CD4-positive, alpha-beta T cell treated with Interleukin-15 for 1 hour (primary cell): ENCODE data around the gene LRRC45.
"Not testable (repeated sequence)": the region's sequence is repeated elsewhere in the genome, so short reads cannot be mapped to it uniquely, and the experiment has no call there.

Experiments
- DNase-seq: peaks from one replicate; pipeline ENCODE4 v3.0.0-alpha.2; 2020

Gene LRRC45

DNA sequence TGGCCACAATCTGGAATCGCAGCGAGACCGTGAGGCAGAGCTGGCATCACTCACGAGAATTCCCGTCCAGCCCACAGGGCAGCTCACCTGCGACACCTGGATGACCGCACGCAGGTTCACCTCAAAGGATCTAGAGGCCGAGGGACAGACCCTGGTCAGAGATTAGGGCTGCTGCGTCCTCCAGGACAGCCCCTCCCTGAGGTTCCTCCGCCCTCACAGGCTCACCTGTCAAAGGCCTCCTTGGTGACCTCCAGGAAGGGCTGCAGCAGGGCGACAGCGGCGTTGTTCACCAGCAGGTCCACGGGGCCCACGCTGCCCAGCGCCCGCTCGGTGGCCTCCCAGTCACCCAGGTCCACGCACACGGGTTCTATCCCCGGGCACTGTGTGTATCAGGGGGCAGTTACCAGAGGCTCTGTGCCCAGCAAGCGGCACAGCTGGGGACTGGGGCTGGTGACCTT lies 13.6 kb downstream of the LRRC45 start:
- DNase-seq = no peak

GRCh38 chr17:82037092-82037888 lies 14.2 kb downstream of the LRRC45 start, which contains the start of gene DCXR:
Gene DCXR, minus strand, starts transcription at chr17:82037697. Its CDS starts 15 bp downstream, at chr17:82037682.
- peak; percentile 97 for DNase-seq

- no peak for DNase-seq
These were observed 14.7 kb downstream of the LRRC45 start for GRCh38 chr17:82037889-82038195.

GRCh38 chr17:82038796-82039409 lies 15.8 kb downstream of the LRRC45 start:
- DNase-seq = not testable (repeated sequence)

DNA sequence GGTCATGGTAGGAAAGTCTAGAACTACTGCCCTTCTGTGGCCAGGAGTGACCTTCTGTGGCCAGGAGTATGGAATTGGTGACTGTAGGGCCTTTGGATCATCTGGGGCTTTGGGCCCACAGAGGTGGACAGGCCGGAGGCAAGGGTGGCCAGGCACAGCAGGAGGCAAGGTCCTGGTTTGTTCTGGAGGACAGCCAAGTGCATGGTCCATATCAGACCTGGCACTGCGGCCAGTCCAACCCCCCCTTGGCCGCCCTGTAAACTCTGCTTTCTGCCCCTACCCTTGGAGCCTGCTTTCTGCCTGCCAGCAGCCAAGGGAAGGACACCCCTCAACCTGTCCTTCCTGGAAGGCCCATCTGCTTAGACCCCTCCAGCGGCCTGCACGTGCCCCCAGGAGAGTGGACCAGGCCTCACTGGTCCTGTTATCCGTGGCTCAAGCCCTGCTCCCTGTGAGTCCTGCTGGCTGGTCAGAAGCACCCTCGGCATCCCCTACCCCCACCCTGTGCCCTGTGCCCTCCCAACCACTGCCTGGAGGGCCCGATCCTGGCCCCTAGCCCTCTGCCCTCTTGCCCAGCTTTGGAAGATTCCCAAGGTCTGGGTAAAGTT lies 16.7 kb downstream of the LRRC45 start:
- no peak for DNase-seq

DNA sequence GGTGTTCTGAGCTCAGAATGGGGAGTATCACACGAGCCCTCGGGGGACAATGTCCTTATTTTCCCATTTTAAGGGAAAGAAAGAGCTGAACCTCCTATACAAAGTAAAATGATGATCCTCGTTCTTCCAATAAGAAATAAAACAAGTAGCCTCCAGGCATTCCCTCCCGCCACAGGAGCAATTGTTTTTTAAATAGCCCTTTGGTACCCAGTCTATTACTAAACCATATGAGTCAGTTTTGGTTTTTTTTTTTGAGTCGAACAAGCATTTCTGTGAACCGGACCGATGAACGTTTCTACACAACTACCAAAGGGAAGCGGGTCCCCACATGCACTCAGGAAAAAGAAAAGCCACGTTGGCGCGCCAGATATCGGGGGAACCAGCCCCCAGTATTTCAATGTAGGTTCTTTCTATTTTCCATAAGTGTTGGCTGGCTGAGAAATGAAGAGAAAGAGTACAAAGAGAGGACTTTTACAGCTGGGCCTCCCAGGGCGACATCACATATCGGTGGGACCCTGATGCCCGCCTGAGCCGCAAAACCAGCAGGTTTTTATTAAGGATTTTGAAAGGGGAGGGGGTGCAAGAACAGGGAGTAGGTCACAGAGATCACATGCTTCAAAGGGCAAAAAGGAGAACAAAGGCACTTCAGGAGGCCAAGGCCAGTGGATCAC lies 18.2 kb downstream of the LRRC45 start:
- no peak for DNase-seq

DNA sequence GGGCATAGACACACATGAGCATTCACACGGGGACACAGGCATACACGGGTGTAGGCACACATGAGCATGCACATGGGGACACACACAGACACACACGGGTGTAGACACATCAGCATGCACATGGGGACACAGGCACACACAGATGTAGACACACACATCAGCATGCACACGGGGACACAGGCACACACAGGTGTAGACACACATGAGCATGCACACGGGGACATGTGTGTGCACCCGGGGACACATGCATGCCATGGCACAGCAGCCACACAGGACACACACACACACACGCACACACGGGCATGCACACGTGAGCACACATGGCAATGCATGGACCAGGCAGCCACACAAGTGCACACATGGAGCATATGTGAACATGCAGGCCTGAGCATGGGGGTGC lies 19.5 kb downstream of the LRRC45 start:
- DNase-seq = no peak

DNA sequence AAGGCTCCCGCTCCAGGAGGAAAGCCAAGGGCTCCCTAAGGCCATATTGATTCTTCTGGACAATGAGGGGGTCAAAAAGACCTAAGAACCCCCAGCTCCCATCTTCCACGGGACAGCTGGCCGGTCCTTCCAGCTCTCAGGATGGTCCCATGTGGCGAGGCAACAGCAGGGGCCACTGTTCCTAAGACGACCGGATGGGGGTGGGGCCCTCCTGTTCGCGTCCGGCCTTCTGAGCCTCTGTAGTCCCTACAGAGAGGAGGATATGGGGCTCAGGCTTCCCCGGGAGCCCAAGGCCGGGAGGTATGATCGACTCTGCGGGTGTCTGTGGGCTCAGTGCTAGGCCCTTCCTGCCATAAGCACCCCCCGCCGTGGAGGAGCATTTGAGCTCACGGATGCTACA lies 20.4 kb downstream of the LRRC45 start:
- DNase-seq = no peak

DNA sequence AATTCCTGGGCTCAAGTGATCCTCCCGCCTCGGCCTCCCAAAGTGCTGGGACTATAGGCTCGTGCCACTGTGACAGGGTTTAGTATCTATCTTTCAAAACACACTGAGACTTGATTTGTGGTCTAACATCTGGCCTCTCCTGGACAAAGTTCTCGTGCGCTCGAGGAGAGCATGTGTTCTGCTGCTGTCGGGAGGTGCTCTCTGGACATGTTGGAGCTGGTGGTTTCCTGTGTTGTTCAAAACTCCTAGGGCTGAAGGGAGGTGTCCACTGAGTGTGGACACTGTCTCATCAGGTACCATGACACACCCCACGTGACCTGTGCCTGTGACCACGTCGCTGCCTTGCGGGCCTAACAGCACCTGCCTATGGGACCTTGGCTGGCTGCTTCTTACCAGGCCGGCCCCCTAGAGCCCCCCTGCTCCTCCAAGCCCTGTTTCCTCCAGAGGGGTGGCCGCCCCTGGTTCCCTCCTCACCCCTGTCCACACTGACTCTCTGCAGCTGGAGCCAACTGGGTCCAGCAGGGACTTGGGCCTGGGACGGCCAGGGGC lies 22.9 kb downstream of the LRRC45 start:
- no peak for DNase-seq

DNA sequence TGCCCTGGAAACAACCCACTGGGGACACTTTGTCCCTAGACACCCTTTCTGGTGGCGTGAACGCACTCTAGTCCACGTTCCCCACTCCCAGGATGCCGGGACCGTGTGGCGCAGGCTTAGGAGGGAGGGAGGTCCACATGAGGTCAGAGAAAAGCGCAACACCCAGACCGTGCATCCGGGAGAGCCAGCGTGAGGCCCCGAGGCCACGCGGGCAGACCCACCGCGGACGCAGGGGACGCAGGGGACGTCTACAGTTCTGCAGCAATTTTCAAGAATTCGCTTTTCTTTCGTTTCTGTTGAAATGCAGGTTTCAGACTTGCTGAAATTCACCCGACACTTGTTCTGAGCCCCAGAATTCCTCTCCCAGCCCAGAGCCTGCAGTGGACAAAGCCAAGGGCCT lies 23.8 kb downstream of the LRRC45 start:
- DNase-seq = no peak

- no peak for DNase-seq
These were observed 24.3 kb downstream of the LRRC45 start for GRCh38 chr17:82047379-82047778.

DNA sequence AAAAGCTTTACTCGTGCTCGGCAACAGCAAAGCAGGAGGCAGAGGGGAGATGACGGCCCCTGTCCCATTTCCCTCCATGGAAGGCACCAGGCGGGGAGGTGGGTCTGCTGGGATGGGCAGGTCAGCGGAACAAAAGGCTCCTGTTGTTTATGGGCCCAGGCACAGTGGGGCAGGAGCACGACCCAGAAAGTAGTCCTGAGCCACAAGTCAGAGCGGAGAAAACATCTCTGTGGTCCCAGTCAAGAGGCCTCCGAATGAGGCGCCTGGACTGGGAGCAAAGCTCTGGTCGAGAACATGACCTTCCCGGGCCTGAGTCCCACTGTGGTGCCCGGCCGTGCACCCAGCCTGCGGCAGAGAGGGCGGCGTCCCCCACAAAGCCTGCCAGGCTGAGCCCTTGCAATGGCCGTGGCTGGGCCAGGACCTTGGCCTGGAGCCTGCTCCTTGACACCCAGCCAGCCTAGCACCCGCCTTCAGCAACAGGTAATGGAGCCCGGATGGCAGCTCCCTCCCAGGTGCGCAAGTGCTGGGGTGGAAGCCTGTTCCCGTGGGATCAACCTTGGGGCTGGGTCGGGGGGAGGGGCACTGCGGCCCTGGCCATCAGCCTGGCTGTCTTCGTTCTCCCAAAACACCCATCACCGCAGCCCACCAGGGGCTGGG lies 24.9 kb downstream of the LRRC45 start:
- DNase-seq = no peak

- DNase-seq = no peak
These were observed 25.5 kb downstream of the LRRC45 start for GRCh38 chr17:82048571-82048971.

GRCh38 chr17:82049106-82049505 lies 26.0 kb downstream of the LRRC45 start:
- DNase-seq = no peak

DNA sequence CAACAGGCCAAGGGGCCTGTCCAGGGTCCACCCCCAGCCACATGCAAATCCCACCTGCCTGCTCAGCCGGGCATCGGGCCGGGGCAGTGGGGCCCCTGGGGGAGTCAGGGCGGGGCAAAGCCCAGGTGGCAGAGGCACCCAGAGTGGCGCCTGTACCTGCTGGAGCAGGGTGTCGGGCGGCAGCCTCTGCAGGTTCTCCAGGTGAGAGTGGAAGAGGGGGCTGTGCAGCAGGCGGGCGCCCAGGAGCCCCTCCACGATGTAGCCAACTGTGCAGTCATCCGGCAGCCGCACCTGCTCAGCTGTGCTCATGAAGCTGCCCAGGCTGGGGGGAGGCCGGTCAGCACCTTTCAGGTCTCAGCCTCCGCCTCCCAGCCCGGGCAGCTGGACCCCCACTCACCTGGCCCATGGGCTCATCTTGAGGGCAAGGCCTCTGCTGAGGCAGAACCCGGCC lies 26.4 kb downstream of the LRRC45 start:
- no peak for DNase-seq

- no peak for DNase-seq
These were observed 27.2 kb downstream of the LRRC45 start for GRCh38 chr17:82050152-82050760.

- DNase-seq = no peak
These were observed 27.9 kb downstream of the LRRC45 start for GRCh38 chr17:82050761-82051641.

DNA sequence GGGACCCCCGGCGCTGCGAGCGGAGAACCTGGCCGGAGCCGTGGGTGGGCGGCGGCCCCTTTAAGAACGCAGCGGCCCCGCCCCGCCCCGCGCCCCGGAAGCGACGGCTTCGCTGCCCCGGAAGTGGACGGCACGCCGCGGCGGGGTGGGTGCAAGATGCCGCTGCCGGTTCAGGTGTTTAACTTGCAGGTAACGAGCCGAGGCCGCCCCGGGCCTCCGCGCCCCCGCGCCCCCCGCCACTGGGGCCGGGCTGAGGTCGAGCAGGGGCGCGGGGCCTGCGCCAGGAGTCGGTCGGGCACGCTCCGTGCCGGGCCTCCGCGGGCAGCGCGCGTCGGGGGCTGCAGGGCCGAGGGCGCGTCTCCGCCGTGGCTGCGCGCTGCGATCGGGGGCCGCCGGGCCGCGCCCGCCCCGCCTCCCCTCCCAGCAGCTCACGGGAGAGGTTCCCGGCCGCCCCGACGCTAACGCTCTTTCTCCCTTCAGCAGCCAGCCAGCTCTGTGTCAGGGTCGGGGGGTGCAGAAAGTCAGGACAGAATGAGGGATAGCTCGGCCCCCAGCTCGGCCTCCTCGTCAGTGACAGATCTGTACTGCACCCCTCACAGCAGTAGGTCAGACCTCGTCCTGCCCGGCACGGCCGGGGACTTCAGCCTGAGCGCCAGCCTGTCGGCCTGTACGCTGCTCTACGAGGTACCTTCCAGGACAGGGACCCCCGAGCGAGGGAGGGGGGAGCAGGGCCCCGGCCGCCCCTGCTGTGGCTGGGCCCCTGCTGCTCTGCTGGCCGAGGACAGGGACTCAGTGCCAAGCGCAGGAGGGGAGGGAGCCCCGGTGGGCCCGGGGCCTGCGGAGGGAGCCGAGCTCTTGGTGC lies 28.9 kb downstream of the LRRC45 start, which contains the start of the genes GPS1 and RFNG:
TSS of gene GPS1 (plus strand) at position 123 of the 862 bp plus-strand sequence. CDS start at position 157, 34 bp downstream.
TSS of gene RFNG (minus strand) at position 36 of the 862 bp plus-strand sequence. CDS start 45 bp downstream, outside the sequence.
- DNase-seq = peak; percentile 69

DNA sequence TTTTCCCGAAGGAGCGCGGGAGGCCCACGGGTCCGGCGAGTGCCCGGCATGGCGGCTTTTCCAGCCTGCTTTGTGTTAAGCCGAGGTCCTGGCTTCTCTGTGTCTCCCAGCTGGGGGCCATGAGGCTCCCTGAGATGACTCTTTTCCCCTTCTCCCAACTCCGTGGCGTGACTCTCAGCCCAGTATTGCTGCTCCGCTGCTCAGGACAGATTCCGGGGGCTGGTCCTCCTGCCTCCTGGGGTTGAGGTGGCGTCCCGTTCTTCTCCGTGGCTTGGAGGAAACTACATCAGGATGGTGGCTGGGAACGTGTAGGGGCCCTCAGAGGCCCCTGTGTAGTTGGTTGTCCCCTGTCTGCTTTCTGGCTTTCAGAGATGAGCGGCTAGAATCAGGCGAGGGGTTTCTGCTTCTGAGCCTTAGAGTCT lies 29.5 kb downstream of the LRRC45 start:
- no peak for DNase-seq

DNA sequence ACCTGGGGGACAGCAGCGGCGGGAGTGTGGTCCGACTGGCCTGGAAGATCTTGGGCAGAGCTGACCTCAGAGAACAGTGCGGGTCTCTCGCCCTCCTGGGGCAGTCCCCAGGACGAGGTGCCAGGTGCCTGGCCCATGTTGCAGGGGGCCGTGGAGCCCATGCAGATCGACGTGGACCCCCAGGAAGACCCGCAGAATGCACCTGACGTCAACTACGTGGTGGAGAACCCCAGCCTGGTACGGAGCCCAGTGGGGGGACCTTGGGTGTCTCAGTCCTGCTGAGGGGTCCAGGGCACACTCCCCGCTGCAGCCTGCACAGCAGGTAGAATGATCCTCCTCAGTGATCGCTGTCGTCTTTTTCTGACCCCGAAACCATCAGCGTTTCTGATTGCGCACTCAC lies 30.0 kb downstream of the LRRC45 start:
- DNase-seq = no peak
